ENCODE measurements around the gene GIMAP4.
"Not testable (repeated sequence)": the region's sequence is repeated elsewhere in the genome, so short reads cannot be mapped to it uniquely, and the experiment has no call there.

The GIMAP4 gene

GRCh38 chr7:150595361-150595760 lies 28.2 kb downstream of the GIMAP4 start:
- Mint-ChIP-seq H3K9me3 (peaks cover 20% of the 10 kb centered on the region), H3K36me3 (peaks cover 8% of the 10 kb centered on the region), H3K4me1 (no peaks in the 10 kb centered on the region)

DNA sequence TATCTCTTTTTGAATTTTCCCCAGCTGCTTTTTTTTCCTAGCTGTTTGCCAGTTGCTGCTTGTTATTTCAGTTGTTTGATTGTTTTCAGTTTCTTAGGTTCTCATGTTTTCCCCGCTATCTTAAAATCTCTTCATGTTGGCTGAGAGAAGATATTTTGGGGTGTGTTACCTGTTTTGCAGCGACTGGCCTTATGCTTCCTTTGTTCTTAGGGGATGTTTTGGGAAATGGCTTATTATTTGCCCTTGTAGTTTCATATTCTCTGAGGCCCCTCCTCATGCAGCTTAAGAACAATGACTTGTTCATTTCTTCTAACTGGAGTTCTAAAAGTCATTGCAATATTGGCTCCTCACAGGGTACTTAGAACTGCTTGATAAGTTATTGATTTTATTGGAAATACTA lies 36.4 kb downstream of the GIMAP4 start:
- H3K27ac Mint-ChIP-seq; DNase-seq (ENCODE audit: low spot score in 2 of 2); H3K9me3 Mint-ChIP-seq; H3K4me3 Mint-ChIP-seq; H3K4me1 Mint-ChIP-seq; ATAC-seq (ENCODE audit: low read depth); H3K36me3 Mint-ChIP-seq: not testable (repeated sequence)
- H3K27me3 Mint-ChIP-seq: peaks cover 13% of the 10 kb centered on the region

More at GRCh38 chr7:150595361-150595760, 28.2 kb downstream of the GIMAP4 start:
- ATAC-seq (ENCODE audit: low read depth) (no peak), DNase-seq (ENCODE audit: low spot score in 2 of 2) (no peak)
- Mint-ChIP-seq H3K27me3 (peaks cover 31% of the 10 kb centered on the region), H3K27ac (no peak overlapping the region), H3K4me3 (no peak overlapping the region)

- H3K4me1 Mint-ChIP-seq: no peaks in the 10 kb centered on the region
- no peak for ATAC-seq (ENCODE audit: low read depth)
- H3K4me3 Mint-ChIP-seq: no peak overlapping the region
- no peaks in the 10 kb centered on the region for H3K36me3 Mint-ChIP-seq
- no peaks in the 10 kb centered on the region for H3K27me3 Mint-ChIP-seq
- H3K9me3 Mint-ChIP-seq: no peaks in the 10 kb centered on the region
- DNase-seq (ENCODE audit: low spot score in 2 of 2): no peak
- no peak overlapping the region for H3K27ac Mint-ChIP-seq
Measured at GRCh38 chr7:150610233-150610632, 43.0 kb downstream of the GIMAP4 start.

DNA sequence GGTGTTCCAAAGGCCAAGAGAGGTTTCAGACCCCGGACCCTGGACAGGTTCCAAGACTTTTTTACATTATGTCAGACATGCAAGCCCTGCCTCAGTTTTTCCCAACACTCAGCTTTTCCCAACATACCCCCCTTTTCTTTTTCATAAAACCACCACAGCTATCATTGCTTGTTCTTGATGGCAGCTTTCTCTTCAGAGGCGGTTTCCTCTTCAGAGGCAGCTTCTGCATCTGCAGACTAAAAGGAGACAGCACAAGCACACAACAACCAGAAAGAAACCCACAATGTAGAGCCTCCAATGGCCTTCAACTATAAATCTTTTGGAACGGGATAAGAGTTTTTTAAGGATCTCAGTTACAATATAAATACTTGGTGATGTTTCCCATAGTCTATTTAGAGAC lies 45.7 kb downstream of the GIMAP4 start:
- DNase-seq (ENCODE audit: low spot score in 2 of 2): no peak
- Mint-ChIP-seq H3K27ac (no peak overlapping the region), H3K9me3 (no peaks in the 10 kb centered on the region), H3K27me3 (no peaks in the 10 kb centered on the region), H3K4me1 (no peaks in the 10 kb centered on the region), H3K36me3 (no peaks in the 10 kb centered on the region), H3K4me3 (no peak overlapping the region)
- ATAC-seq (ENCODE audit: low read depth): no peak

- Mint-ChIP-seq H3K27ac (no peak overlapping the region), H3K36me3 (no peaks in the 10 kb centered on the region)
Measured at GRCh38 chr7:150613880-150614279, 46.7 kb downstream of the GIMAP4 start.

GRCh38 chr7:150614426-150614825 lies 47.2 kb downstream of the GIMAP4 start:
- not testable (repeated sequence) for DNase-seq (ENCODE audit: low spot score in 2 of 2); H3K36me3 Mint-ChIP-seq; ATAC-seq (ENCODE audit: low read depth); H3K27me3 Mint-ChIP-seq; H3K9me3 Mint-ChIP-seq; H3K4me1 Mint-ChIP-seq; H3K27ac Mint-ChIP-seq; H3K4me3 Mint-ChIP-seq

More at GRCh38 chr7:150613880-150614279, 46.7 kb downstream of the GIMAP4 start:
- no peaks in the 10 kb centered on the region for H3K9me3 Mint-ChIP-seq
- ATAC-seq (ENCODE audit: low read depth) (no peak), DNase-seq (ENCODE audit: low spot score in 2 of 2) (no peak)
- H3K27me3 Mint-ChIP-seq: no peaks in the 10 kb centered on the region
- no peaks in the 10 kb centered on the region for H3K4me1 Mint-ChIP-seq
- H3K4me3 Mint-ChIP-seq: no peak overlapping the region

DNA sequence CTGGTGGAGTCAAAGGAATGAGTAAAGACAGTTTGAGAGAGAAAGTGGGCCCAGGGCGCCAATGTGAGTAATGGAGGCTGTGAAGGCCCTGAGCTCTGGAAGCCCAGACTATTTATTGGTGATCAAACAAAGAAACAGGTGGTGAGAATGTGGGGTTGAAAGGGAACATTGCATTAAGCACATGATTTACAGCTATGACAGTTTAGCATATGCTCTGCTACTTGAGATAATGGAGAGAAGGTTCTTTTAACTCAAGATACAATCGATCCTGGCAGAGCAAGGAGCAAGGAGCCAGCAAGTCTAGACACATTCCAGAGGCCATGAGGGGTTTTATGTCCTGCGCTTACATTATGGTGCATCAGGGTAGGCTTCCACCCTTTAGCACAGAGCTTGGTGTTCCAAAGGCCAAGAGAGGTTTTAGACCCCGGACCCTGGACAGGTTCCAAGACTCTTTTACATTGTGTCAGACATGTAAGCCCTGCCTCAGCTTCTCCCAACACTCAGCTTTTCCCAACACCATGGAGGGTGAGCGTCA lies 48.1 kb downstream of the GIMAP4 start:
- not testable (repeated sequence) for ATAC-seq (ENCODE audit: low read depth); H3K36me3 Mint-ChIP-seq; H3K27me3 Mint-ChIP-seq; H3K4me3 Mint-ChIP-seq; DNase-seq (ENCODE audit: low spot score in 2 of 2); H3K27ac Mint-ChIP-seq; H3K4me1 Mint-ChIP-seq; H3K9me3 Mint-ChIP-seq

DNA sequence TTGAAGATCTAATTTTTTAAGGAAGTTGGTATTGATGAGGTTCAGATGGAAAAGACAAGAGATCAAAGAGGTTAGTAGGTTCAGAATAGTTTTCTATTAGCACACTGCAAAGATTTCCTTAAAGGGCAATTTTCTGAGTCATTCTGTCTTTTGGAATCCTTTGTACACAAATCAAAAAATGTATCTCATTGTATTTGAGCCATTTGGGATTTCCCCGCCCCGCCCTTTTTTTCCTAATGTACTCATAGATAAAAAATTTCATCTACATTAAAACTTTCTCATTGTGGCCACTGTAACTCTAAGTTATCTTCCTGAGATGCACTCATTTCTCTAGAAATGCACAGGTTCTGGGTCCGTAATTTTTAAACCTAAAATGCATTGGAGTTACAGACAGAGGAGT lies 52.9 kb downstream of the GIMAP4 start:
- no peaks in the 10 kb centered on the region for H3K36me3 Mint-ChIP-seq
- H3K4me1 Mint-ChIP-seq: no peaks in the 10 kb centered on the region
- peaks cover under 1% of the 10 kb centered on the region for H3K27me3 Mint-ChIP-seq
- H3K9me3 Mint-ChIP-seq: no peaks in the 10 kb centered on the region
- ATAC-seq (ENCODE audit: low read depth) (no peak), DNase-seq (ENCODE audit: low spot score in 2 of 2) (no peak)
- no peak overlapping the region for H3K27ac Mint-ChIP-seq
- H3K4me3 Mint-ChIP-seq: no peak overlapping the region

DNA sequence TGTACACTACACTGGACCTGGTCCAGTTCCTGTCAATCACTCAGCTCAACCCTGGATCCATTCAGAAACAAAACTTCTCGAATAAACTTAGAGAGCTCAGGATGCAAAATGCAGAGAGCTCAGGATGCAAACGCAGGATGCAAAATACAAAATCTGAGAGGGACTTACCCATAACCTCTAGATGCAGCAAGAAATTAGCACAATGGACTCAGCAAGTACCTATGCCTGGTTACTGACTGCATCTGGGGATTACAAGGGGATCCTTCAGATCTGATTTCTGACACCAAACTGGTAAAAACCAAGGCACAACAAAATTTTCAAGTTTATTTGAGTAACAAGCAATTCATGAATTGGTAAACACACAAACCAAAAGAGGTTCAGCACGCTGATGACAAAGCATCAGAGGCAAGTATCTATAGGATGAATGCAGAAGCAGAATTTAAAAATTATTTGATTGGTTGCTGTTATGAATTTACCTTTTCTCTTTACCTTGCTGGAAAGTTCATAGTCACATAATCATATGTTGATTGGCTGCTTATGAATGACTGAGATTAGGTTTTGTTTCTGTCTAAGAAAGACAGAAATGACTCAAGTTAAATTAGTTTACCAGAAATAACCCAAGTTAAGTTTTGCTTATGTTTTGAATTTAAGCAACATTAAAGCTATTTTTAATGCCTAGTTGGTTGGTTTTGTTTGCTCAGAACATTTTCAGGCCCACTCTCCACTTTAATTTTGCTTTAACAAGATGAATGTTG lies 53.6 kb downstream of the GIMAP4 start:
- H3K36me3 Mint-ChIP-seq: no peaks in the 10 kb centered on the region
- DNase-seq (ENCODE audit: low spot score in 2 of 2) (no peak), ATAC-seq (ENCODE audit: low read depth) (no peak)
- no peak overlapping the region for H3K4me3 Mint-ChIP-seq
- H3K27ac Mint-ChIP-seq: no peak overlapping the region
- peaks cover 2% of the 10 kb centered on the region for H3K27me3 Mint-ChIP-seq
- H3K9me3 Mint-ChIP-seq: no peaks in the 10 kb centered on the region
- no peaks in the 10 kb centered on the region for H3K4me1 Mint-ChIP-seq

GRCh38 chr7:150621376-150621775 lies 54.2 kb downstream of the GIMAP4 start:
- Mint-ChIP-seq H3K27me3 (peaks cover 2% of the 10 kb centered on the region), H3K4me1 (no peaks in the 10 kb centered on the region), H3K36me3 (no peaks in the 10 kb centered on the region), H3K4me3 (no peak overlapping the region), H3K9me3 (no peaks in the 10 kb centered on the region), H3K27ac (no peak overlapping the region)
- ATAC-seq (ENCODE audit: low read depth) (no peak), DNase-seq (ENCODE audit: low spot score in 2 of 2) (no peak)
